Uterus (tissue), 4 donors: ENCODE results near the gene SFXN5. TPM values are rescaled to one million over a fixed set of nuclear protein-coding genes. Genes with fewer than 3 reads are reported as not detected.

Source experiments
- DNase-seq, 2 donors: peaks; one replicate each; pipeline ENCODE4 v3.0.0-alpha.2; 2019 to 2020
- H3K27ac ChIP-seq, 2 donors: fragments of 200-600 bp; sonication (generic); 1 replicate in 1 of 2; 2 replicates in 1 of 2; pipeline ENCODE4 v1.5.1; 2016 to 2018
- H3K27me3 ChIP-seq, 2 donors: fragments of 200-600 bp; sonication (generic); one replicate each; pipeline ENCODE4 v1.5.1; 2018 to 2019; ENCODE audit warnings: control low read depth in 1 of 2
- H3K36me3 ChIP-seq, 2 donors: fragments of 200-600 bp; sonication (generic); one replicate each; pipeline ENCODE4 v1.5.1; 2019; ENCODE audit warnings: control low read depth in 1 of 2
- H3K4me1 ChIP-seq, 2 donors: fragments of 200-600 bp; sonication (generic); one replicate each; pipeline ENCODE4 v1.5.1; 2018 to 2019; ENCODE audit warnings: control low read depth in 1 of 2
- H3K4me3 ChIP-seq, 2 donors: fragments of 200-600 bp; sonication (generic); 1 replicate in 1 of 2; 2 replicates in 1 of 2; pipeline ENCODE4 v1.5.1; 2018 to 2019; ENCODE audit warnings: mild to moderate bottlenecking in 1 of 2
- H3K9me3 ChIP-seq, 2 donors: fragments of 200-600 bp; sonication (generic); one replicate each; pipeline ENCODE4 v1.5.1; 2019; ENCODE audit warnings: control low read depth in 1 of 2
- POLR2A ChIP-seq, 2 donors: fragments of 450-650 bp; IDR thresholded peaks; one replicate each; pipeline ENCODE4 v1.6.1; 2016; ENCODE audit warnings: antibody characterized with exemption in 2 of 2, mild to moderate bottlenecking in 1 of 2, moderate library complexity in 1 of 2
- intact Hi-C: fragments of 100-400 bp; cut with DNase I; formaldehyde crosslinking; loops from one replicate; pipeline ENCODE4 v1.15.1; 2023; ENCODE audit warnings: low total_unique reads
- total RNA-seq, 4 donors: library from RNA; depleted of rRNA in 3 of 4; stranded (reverse); fragments of >200 nt in 3 of 4; gene quantifications; one replicate each; pipeline versions ENCODE4 v1.1.0 to v1.2.4, GENCODE V29; 2014 to 2023
- TF ChIP-seq, protein P1 (sequence below), 4 experiments: fragments of 200-600 bp in 2 of 4; fragments of 450-650 bp in 2 of 4; sonication (generic) in 2 of 4; IDR thresholded peaks; one replicate each; pipeline ENCODE4 v1.5.1; 2016 to 2019; ENCODE audit warnings: antibody characterized with exemption in 4 of 4, mild to moderate bottlenecking in 2 of 4, moderate library complexity in 1 of 4
- donor health status: DM: yes; HTN: yes; CAD: no.

Gene SFXN5
- total RNA-seq, 4 donors from 2014 or later: 2.1 to 16.0 (median 10.6) TPM

DNA sequence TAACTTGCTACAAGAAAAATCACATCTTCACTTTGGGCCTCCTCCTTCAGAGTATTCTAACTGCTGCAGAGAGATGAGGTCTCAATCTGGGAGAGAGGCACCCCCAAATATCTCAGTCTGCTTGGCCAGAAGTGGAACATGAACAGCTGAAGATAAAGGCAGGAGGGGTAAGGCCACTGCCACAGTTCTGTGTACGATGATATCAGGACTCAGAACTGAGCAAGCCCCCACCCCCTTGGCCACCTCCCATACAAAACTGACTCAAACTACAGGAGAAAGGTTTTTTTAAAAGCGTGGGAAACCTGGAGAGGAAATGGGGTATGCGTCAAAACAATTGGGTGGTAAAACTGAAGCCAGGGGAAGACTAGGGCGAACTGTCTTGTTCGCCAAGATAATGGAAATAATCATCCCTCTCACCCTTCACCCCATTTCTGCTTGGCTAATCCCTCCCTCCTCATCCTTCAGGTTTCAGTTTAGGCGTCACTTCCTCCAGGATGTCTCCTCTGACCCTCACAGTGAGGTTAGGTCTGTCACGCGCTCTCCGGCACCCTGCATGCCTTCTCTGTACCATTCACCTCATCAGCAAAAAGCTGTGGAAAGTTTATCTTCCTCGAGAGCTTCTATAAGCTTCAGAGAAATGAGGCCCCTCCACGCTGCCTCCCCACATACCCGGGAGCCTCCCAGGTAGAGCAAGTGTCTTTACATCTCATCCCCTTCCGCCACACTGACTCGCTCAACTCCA is 64.4 kb downstream of the SFXN5 start:
- intact Hi-C loops: no loop called here
- no peaks in the 10 kb centered on the region for H3K27me3 ChIP-seq
- H3K27ac ChIP-seq: no peak overlapping the region
- DNase-seq: peak in 1 of 2 donors; percentile 2
- H3K4me1 ChIP-seq: no peaks in the 10 kb centered on the region
- no peak for TF ChIP-seq POLR2A (IDR thresholded peaks at IDR 0.05)
- TF ChIP-seq, protein P1, sequence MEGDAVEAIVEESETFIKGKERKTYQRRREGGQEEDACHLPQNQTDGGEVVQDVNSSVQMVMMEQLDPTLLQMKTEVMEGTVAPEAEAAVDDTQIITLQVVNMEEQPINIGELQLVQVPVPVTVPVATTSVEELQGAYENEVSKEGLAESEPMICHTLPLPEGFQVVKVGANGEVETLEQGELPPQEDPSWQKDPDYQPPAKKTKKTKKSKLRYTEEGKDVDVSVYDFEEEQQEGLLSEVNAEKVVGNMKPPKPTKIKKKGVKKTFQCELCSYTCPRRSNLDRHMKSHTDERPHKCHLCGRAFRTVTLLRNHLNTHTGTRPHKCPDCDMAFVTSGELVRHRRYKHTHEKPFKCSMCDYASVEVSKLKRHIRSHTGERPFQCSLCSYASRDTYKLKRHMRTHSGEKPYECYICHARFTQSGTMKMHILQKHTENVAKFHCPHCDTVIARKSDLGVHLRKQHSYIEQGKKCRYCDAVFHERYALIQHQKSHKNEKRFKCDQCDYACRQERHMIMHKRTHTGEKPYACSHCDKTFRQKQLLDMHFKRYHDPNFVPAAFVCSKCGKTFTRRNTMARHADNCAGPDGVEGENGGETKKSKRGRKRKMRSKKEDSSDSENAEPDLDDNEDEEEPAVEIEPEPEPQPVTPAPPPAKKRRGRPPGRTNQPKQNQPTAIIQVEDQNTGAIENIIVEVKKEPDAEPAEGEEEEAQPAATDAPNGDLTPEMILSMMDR (IDR thresholded peaks at IDR 0.05): no peak
- H3K9me3 ChIP-seq: no peaks in the 10 kb centered on the region
- H3K4me3 ChIP-seq: no peak overlapping the region
- no peaks in the 10 kb centered on the region for H3K36me3 ChIP-seq

DNA sequence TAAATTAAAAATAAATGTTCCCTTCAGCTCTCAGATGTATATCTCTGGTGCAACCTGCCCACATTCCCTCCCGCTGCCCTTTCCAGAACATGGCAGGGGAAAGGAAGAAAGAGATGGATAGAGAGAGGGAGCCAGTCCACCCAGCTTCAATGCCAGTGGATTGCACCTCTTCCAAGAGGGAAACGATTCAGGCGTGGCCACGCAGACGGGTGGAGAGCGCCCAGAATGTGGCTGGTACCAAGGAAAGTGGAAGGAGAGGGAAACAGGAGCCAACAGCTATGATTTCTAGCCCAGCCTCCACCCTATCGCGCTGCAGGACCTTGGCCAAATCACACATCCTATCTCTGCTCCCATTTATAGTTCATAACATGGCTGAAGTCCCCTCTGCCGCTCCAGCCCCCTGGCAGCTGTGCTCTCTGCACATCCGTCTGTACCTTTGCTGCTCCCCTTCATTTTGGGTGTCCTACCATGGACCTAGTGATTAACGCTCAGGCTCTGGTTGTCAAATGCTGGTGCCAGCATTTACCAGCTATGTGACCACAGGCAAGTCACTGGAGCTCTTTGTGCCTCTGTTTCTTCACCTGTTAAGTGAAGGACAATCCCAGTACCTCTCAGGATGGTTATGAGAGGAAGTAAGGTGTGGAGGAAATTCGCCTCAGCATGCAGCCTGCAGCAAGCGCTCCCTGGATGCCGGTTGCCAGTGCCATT is 66.5 kb downstream of the SFXN5 start:
- no peak overlapping the region for H3K27ac ChIP-seq

DNA sequence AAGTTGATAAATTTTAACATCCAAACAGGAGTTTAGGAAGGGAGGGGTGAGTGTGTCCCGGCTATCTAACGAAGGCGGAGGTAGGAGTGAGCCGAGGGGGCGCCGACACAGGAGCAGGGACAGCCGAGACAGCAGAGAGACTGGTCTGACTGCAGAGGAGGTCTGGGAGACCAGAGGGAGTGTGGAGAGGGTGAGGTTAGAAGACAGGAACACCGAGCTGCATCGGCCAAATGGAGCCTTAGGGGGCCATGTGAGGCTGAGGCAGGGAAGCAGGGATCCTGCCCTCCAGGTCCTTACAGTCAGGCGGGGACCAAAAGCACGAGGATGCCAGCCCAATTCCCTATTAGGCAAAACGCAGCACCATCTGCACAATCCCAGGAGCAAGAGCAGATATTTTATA is 67.0 kb downstream of the SFXN5 start:
- intact Hi-C loops: no loop called here
- TF ChIP-seq, protein P1 (IDR thresholded peaks at IDR 0.05): no peak
- TF ChIP-seq POLR2A (IDR thresholded peaks at IDR 0.05): no peak
- DNase-seq: peak in 1 of 2 donors; percentile 2

More for the DNA sequence above, 66.5 kb downstream of the SFXN5 start:
- Histone ChIP-seq H3K27me3 (no peaks in the 10 kb centered on the region), H3K4me1 (no peaks in the 10 kb centered on the region), H3K36me3 (no peaks in the 10 kb centered on the region), H3K9me3 (no peaks in the 10 kb centered on the region), H3K4me3 (no peak overlapping the region)
- intact Hi-C loops: no loop called here
- TF ChIP-seq, protein P1 (IDR thresholded peaks at IDR 0.05): no peak
- no peak for DNase-seq

DNA sequence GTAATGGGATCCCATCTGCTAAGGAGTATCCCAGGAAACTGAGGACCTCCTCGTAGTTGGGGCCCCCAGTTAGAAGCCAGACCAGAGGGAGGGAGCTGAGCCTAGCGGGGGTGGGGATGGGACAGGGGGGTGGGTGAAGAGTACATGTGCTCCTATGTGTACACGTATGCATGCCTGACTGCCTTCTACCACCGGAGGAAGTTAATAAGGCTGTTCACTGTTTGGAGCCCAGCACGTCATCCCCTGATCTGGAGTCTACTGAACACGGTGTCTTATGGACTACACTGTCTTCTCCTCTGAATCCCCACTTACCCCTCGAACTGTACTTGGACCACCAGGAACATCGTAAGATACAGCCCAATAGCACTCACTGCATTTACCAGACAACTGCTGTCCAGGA is 68.5 kb downstream of the SFXN5 start:
- H3K4me1 ChIP-seq: no peaks in the 10 kb centered on the region
- intact Hi-C loops: no loop called here
- H3K9me3 ChIP-seq: no peaks in the 10 kb centered on the region
- TF ChIP-seq POLR2A (IDR thresholded peaks at IDR 0.05): no peak
- TF ChIP-seq, protein P1 (IDR thresholded peaks at IDR 0.05): no peak
- H3K27ac ChIP-seq: no peak overlapping the region
- peak in 1 of 2 donors; percentile 5 for DNase-seq
- H3K27me3 ChIP-seq: no peaks in the 10 kb centered on the region
- no peak overlapping the region for H3K4me3 ChIP-seq
- no peaks in the 10 kb centered on the region for H3K36me3 ChIP-seq

More for the DNA sequence above, 67.0 kb downstream of the SFXN5 start:
- H3K9me3 ChIP-seq: no peaks in the 10 kb centered on the region
- no peak overlapping the region for H3K27ac ChIP-seq
- H3K27me3 ChIP-seq: no peaks in the 10 kb centered on the region
- H3K4me3 ChIP-seq: no peak overlapping the region
- H3K36me3 ChIP-seq: no peaks in the 10 kb centered on the region
- H3K4me1 ChIP-seq: no peaks in the 10 kb centered on the region
